Non-pigmented ciliary epithelial cell (primary cell): ENCODE data around the gene MRGPRE.

Source experiments
- DNase-seq: peaks from one replicate; pipeline ENCODE4 v3.0.0-alpha.2; 2010; ENCODE audit warnings: low read depth

MRGPRE gene

GRCh38 chr11:3226846-3227567 lies 5.2 kb downstream of the MRGPRE start:
- DNase-seq: no peak

- DNase-seq: no peak
These were observed 6.1 kb downstream of the MRGPRE start for GRCh38 chr11:3225826-3226750.

DNA sequence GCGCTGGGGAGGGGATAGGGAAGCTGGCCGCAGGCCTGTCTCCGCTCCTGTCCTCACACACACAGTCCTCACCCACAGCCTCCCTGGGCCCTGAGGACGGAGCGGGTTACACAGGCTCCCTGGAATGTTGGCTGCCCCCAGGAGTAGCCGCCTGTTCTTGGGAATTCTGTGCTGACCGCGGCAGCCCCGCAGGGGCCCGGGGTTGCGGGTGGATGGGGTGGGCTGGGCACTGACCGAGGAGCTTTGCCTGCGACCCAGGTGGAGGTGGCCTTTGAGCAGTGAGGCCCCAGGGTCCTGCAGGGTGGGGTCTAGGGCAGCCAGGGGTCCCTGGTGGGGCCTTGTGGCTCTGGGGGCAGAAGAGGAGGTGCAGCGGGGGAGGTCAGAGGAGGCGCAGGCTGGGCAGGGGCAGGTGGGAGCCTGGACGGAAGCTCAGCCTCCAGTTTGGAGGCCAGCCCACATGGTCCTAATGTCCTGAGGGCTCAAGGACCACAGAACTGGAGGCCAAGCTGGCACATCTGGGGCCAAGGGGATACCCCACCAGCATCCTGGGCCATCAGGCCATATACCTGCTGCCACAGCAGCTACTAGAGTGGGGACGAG lies 7.0 kb downstream of the MRGPRE start:
- DNase-seq: no peak

- no peak for DNase-seq
These were observed 7.7 kb downstream of the MRGPRE start for GRCh38 chr11:3224401-3225057.

GRCh38 chr11:3223932-3224381 lies 8.3 kb downstream of the MRGPRE start:
- no peak for DNase-seq

- no peak for DNase-seq
These were observed 9.0 kb downstream of the MRGPRE start for GRCh38 chr11:3222941-3223915.

- no peak for DNase-seq
These were observed 10.0 kb downstream of the MRGPRE start for GRCh38 chr11:3222003-3222855.

DNA sequence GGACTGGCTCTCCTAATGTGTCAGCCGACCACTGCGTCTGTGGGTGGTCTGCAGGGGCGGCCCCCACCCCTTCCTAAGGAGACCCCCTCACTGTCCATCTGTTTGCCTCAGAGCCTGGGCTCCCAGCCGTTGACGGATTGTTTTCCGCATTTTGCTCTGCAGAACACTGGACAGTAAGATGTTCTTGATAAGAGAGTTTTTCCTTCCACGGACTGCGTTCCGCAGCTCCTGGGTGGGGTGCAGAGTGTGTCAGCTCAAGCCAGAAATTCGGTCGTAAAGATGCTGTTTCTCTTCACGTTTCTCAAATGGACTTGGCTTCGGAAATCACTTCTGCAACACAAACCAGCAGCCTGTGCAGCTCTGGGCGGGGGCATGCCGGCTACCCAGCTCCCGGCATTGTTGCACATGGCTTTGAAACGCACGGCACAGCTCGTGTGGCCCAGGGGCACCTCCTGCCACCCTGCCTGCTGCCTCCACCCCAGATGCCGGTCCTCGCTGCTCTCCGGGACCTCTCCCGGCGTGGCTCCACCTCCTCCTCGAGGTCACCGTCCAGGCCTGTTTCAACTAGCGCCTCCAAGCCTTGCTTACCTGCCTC lies 10.7 kb downstream of the MRGPRE start:
- DNase-seq: no peak

DNA sequence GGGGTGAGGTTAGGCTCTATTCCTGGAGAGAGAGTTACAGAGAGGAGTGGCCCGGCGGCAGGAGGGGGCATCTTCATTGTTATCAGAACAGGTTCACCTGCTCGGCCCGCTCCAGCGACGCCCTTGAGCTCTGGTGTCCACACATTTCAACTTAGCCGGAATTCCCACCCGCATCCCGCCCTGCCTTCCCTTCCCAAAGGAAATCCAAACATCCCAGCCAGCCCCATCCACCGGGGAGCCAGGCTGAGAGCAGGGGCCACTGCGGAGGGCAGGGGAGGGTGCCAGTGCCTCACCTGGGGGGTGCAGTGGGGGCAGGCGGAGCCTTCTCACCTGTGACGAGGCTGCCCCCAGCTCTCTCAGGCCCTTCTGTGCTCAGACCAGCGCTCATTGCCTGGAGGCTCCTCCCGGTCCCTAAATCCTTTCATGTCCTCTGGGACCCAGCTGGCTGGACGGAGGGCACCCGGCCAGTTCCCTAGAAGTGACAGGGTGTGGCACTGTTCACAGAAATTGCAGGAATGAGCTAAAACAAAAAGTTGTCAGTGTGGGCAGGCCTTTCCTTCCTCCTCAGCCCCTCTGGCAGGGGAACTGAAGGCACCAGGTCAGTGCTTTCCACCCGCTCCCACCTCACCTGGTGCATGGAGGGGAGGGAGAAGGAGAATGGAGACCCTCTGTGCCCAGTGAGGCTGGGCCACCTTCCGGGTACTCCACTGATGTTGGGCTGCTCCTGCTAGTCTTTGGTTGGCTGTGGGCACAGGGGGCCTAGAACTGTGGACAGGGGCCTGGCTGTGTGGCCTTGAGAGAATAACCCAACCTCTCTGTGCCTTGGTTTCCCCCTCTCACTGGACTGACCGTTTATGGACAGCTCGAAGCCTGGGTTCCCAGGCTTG lies 11.5 kb downstream of the MRGPRE start:
- no peak for DNase-seq

GRCh38 chr11:3220101-3220500 lies 12.1 kb downstream of the MRGPRE start:
- DNase-seq: no peak

GRCh38 chr11:3219281-3219892 lies 12.8 kb downstream of the MRGPRE start:
- DNase-seq: no peak

DNA sequence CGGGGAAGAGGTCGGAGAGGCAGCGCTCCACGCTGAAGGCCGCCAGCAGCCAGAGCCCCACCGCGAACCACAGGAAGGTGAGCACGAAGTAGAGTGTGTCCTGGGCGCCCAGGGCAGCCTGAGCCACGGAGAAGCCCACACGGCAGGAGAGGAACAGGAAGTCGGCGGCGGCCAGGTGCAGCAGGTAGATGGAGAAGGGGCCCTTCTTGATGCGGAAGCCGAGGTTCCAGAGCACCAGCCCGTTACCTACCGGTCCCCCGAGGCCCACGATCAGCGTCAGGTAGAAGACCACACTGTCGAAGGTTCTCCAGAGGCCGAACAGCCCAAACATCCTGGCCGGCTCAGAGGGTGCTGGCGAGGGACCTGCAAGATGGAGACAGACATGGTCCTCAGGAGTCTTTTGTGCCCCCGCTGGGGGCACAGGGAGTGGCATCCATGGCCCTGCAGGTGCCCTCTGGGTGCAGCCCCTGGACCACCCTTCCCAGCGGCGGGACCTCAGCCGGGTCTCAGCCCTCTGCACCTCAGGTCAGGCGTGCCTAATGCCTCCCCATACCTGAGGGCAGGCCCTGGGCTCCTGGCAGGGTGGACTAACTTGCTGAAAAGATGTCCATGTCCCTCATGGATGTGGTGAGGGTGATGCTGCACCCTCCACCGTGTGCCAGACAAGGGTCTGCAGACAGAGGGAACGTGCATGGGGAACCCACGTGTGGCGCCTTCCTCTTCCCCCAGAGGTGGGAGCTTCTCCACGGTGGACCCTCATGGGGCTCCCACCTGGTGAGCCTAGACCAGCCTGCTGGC lies 13.5 kb downstream of the MRGPRE start, which contains the start of gene MRGPRG:
TSS of gene MRGPRG (minus strand) at position 331 of the 798 bp plus-strand sequence. CDS start at position 331, 0 bp downstream.
- no peak for DNase-seq

DNA sequence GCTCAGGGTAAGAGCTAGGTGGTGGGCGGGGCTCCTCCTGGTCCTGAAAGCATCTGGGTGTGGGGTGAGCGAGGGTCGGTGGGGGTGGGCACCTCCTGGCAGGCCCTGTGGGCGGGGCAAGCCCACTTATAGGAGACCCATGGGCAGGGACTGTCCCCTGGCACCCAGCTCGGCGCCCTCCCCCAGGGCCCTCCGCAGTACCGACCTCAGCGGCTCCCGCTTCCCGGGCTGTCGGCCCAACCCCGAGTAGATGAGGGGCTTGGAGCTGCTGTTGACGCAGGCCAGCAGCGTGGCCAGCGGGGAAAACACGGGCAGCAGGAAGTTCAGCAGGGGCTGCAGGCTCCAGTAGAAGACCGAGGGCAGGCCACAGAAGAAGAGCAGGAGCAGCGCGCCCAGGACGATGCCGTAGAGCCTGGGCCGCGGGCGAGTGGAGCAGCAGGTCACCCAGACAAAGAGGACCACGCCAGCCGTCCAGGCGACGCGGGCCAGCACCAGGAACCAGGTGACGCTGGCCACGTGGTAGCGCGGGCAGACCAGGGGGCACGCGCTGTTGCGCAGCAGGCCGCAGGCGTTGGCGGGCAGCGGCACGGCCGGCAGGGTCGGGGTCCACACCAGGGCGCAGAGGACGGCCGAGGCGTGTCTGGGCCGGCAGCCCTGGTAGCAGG lies 14.3 kb downstream of the MRGPRE start:
- DNase-seq: no peak

GRCh38 chr11:3216027-3216525 lies 16.1 kb downstream of the MRGPRE start:
- no peak for DNase-seq

- DNase-seq: no peak
These were observed 16.7 kb downstream of the MRGPRE start for GRCh38 chr11:3215346-3216026.

GRCh38 chr11:3214420-3214699 lies 17.9 kb downstream of the MRGPRE start:
- DNase-seq: no peak
